Neural crest cell (in vitro differentiated cells): Measurements from ENCODE around the gene ATG4A. TPM values are rescaled to one million over a fixed set of nuclear protein-coding genes. Genes with fewer than 3 reads are reported as not detected.

Experiments
- DNase-seq: peaks from one replicate; pipeline ENCODE4 v3.0.0; 2021; ENCODE audit warnings: low read depth, mixed read lengths, low spot score
- H3K27ac Mint-ChIP-seq: one replicate; pipeline ENCODE4 v1.8.0; 2021; ENCODE audit warnings: mild to moderate bottlenecking, mixed read lengths; ENCODE audit not compliant: unreplicated experiment
- H3K27me3 Mint-ChIP-seq: 2 replicates; pipeline ENCODE4 v1.8.0; 2021; ENCODE audit warnings: low read depth, mild to moderate bottlenecking, mixed read lengths
- H3K36me3 Mint-ChIP-seq: 2 replicates; pipeline ENCODE4 v1.8.0; 2021; ENCODE audit warnings: low read depth, mild to moderate bottlenecking, mixed read lengths
- H3K4me1 Mint-ChIP-seq: 2 replicates; pipeline ENCODE4 v1.8.0; 2021; ENCODE audit warnings: mixed read lengths
- H3K4me3 Mint-ChIP-seq: one replicate; pipeline ENCODE4 v1.8.0; 2021; ENCODE audit warnings: mild to moderate bottlenecking, mixed read lengths
- H3K9me3 Mint-ChIP-seq: 2 replicates; pipeline ENCODE4 v1.8.0; 2021; ENCODE audit warnings: mixed read lengths
- CTCF ChIP-seq: fragments of 200-600 bp; sonication (generic); conservative IDR thresholded peaks from 2 replicates; pipeline ENCODE4 v1.5.0; 2021; ENCODE audit warnings: antibody characterized with exemption, mild to moderate bottlenecking
- total RNA-seq: library from RNA; stranded (reverse); gene quantifications from 2 replicates; pipeline ENCODE4 v1.2.1, GENCODE V29; 2021

The ATG4A gene
- total RNA-seq, 1 donor from 2014 or later: 7.5 TPM

DNA sequence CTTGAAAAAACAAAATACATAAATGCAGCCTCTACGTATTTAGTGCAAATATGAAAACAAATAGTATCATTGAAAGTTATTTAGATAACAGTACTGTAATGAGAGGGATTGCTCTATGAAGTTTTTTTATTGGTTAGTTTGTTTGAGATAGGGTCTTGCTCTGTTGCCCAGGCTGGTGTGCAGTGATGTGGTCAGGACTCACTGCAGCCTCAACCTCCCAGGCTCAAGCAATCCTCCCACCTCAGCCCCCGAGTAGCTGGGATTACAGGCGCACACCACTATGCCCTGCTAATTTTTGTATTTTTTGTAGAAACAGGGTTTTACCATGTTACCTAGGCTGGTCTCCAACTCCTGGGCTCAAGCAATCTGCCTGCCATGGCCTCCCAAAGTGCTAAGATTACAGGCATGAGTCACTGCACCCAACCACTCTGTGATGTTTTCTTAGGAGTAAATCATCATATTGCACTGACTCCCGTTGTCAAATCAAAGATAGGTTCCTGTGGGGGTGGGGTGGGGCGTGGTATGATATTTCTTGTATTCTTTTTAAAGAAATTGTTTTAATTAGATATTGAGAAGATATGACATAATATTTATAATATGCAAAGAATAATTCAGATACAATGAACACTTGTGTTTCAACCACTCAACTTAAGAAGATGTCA is 75.8 kb downstream of the ATG4A start:
- Mint-ChIP-seq H3K9me3 (no peaks in the 10 kb centered on the region), H3K36me3 (peaks cover 10% of the 10 kb centered on the region), H3K27me3 (no peaks in the 10 kb centered on the region), H3K27ac (no peak overlapping the region), H3K4me1 (no peaks in the 10 kb centered on the region), H3K4me3 (no peak overlapping the region)
- DNase-seq: no peak
- no peak for TF ChIP-seq CTCF

DNA sequence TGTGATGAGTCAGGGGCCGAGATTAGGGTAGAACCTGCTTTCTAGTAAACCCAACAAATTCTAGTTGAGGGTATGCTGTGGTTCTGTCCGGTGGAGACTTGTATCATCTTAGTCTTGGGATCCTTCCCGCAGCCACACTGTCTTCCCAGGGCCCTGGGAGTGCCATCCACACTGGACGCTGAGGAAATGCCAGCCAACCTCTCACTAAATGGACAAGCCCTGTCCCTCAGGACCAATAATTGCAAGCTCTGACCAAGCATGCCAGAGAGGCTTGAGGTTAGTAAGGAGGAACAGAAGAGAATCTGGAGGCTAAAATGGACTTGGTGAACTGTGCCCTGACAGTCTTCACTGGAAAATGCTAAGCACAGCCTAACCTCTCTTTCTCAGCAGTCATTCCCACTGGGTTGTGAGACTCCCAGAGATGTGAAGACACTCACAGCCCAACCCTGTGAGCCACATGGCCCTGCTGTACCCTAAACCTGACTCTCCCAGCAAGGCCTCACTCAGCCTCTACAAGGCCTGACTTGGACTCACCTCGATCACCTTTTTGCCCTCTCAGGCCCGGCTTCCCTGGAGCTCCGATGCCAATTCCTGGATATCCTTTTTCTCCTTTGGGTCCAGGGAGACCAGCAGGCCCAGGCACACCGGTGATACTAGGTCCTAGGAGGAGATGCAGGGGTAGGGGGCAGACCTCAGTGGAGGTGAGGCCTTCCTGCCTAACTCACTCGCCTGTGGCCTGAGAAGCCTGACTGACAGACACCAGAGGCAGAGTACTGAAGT is 77.6 kb downstream of the ATG4A start:
- no peak for TF ChIP-seq CTCF
- Mint-ChIP-seq H3K27ac (no peak overlapping the region), H3K4me1 (no peaks in the 10 kb centered on the region), H3K4me3 (no peak overlapping the region), H3K27me3 (no peaks in the 10 kb centered on the region), H3K9me3 (no peaks in the 10 kb centered on the region), H3K36me3 (peaks cover 4% of the 10 kb centered on the region)
- no peak for DNase-seq

GRCh38 chrX:108169768-108170167 is 78.2 kb downstream of the ATG4A start:
- Mint-ChIP-seq H3K36me3 (peaks cover 4% of the 10 kb centered on the region), H3K4me3 (no peak overlapping the region), H3K27me3 (no peaks in the 10 kb centered on the region), H3K27ac (no peak overlapping the region), H3K4me1 (no peaks in the 10 kb centered on the region), H3K9me3 (no peaks in the 10 kb centered on the region)
- no peak for DNase-seq
- no peak for TF ChIP-seq CTCF

- Mint-ChIP-seq H3K36me3 (peaks cover 4% of the 10 kb centered on the region), H3K4me3 (no peak overlapping the region), H3K4me1 (no peaks in the 10 kb centered on the region), H3K27ac (no peak overlapping the region), H3K27me3 (no peaks in the 10 kb centered on the region), H3K9me3 (no peaks in the 10 kb centered on the region)
- no peak for TF ChIP-seq CTCF
- DNase-seq: no peak
Observed at GRCh38 chrX:108171671-108172070, 80.1 kb downstream of the ATG4A start.

GRCh38 chrX:108173874-108174273 is 82.3 kb downstream of the ATG4A start:
- Mint-ChIP-seq H3K4me3 (no peak overlapping the region), H3K9me3 (no peaks in the 10 kb centered on the region), H3K27me3 (no peaks in the 10 kb centered on the region), H3K4me1 (peaks cover 15% of the 10 kb centered on the region), H3K36me3 (peaks cover 10% of the 10 kb centered on the region), H3K27ac (peak overlapping the region; percentile 57)
- DNase-seq: no peak
- no peak for TF ChIP-seq CTCF
